GM19035 (cell line): ENCODE results near the gene FBXW8.
A peak's percentile ranks its signal among the peaks of the same experiment; 100 is the strongest.

Experiments
- ATAC-seq: cut with Tn5 transposase; IDR thresholded peaks from one replicate; pipeline ENCODE4 v1.9.1; 2021; ENCODE audit not compliant: unreplicated experiment

FBXW8 gene

GRCh38 chr12:116990329-116990728 lies 79.6 kb downstream of the FBXW8 start:
- no peak for ATAC-seq

- ATAC-seq, result no peak
These were observed 80.5 kb downstream of the FBXW8 start for GRCh38 chr12:116990971-116991966.

- no peak for ATAC-seq
These were observed 85.3 kb downstream of the FBXW8 start for GRCh38 chr12:116996093-116996492.

GRCh38 chr12:116996621-116997020 lies 85.9 kb downstream of the FBXW8 start:
- no peak for ATAC-seq

- no peak for ATAC-seq
These were observed 88.3 kb downstream of the FBXW8 start for GRCh38 chr12:116999066-116999465.

GRCh38 chr12:117000316-117000715 lies 89.6 kb downstream of the FBXW8 start:
- peak; percentile 63 for ATAC-seq

GRCh38 chr12:117002051-117002817 lies 91.5 kb downstream of the FBXW8 start:
- no peak for ATAC-seq

GRCh38 chr12:117003883-117004404 lies 93.2 kb downstream of the FBXW8 start:
- ATAC-seq, result no peak

- ATAC-seq, result no peak
These were observed 94.8 kb downstream of the FBXW8 start for GRCh38 chr12:117005417-117006046.

GRCh38 chr12:117006333-117006732 lies 95.6 kb downstream of the FBXW8 start:
- no peak for ATAC-seq

- ATAC-seq, result no peak
These were observed 96.8 kb downstream of the FBXW8 start for GRCh38 chr12:117007577-117007976.

GRCh38 chr12:117009759-117010158 lies 99.0 kb downstream of the FBXW8 start:
- ATAC-seq, result no peak

- no peak for ATAC-seq
These were observed 100.1 kb downstream of the FBXW8 start for GRCh38 chr12:117010693-117011451.

- no peak for ATAC-seq
These were observed 101.4 kb downstream of the FBXW8 start for GRCh38 chr12:117011988-117012805.

- no peak for ATAC-seq
These were observed 103.0 kb downstream of the FBXW8 start for GRCh38 chr12:117013726-117014125.

GRCh38 chr12:117014342-117014887 lies 103.7 kb downstream of the FBXW8 start:
- ATAC-seq, result no peak

- no peak for ATAC-seq
These were observed 105.1 kb downstream of the FBXW8 start for GRCh38 chr12:117015811-117016210.

GRCh38 chr12:117017807-117018206 lies 107.1 kb downstream of the FBXW8 start:
- no peak for ATAC-seq

- ATAC-seq, result no peak
These were observed 107.5 kb downstream of the FBXW8 start for GRCh38 chr12:117018276-117018675.
